SK-N-SH (cell line): ENCODE measurements around the gene ZDHHC16.
A peak's percentile ranks its signal among the peaks of the same experiment; 100 is the strongest.

Experiments used
- MAX ChIP-seq: IDR thresholded peaks from 2 replicates; pipeline ENCODE4 v1.4.0; 2012; ENCODE audit warnings: low read depth
- REST ChIP-seq: IDR thresholded peaks from 2 replicates; pipeline ENCODE4 v1.6.1; 2012; ENCODE audit warnings: mild to moderate bottlenecking, low read depth, low read length, moderate library complexity
- TCF12 ChIP-seq: IDR thresholded peaks from 2 replicates; pipeline ENCODE4 v1.4.0; 2012

GRCh38 chr10:97407211-97407951 is 38.6 kb upstream of the ZDHHC16 start:
- TF ChIP-seq REST (no peak), TCF12 (0 out of 2 replicates have a peak, but pooled peaks have one; percentile 11), MAX (no peak)
